HG03045 (cell line): ENCODE measurements around the gene RAB6D.
"Not testable (repeated sequence)": the region's sequence is repeated elsewhere in the genome, so short reads cannot be mapped to it uniquely, and the experiment has no call there.

ENCODE experiments used
- ATAC-seq: cut with Tn5 transposase; IDR thresholded peaks from one replicate; pipeline ENCODE4 v1.9.1; 2021; ENCODE audit warnings: mild to moderate bottlenecking, moderate library complexity; ENCODE audit not compliant: unreplicated experiment

The RAB6D gene

GRCh38 chr2:131363703-131364186 lies at the start of gene RAB6D:
Gene RAB6D (minus strand): TSS chr2:131364168. CDS start chr2:131363720, 448 bp downstream.
- ATAC-seq, result not testable (repeated sequence)

GRCh38 chr2:131413148-131413747 lies 49.3 kb upstream of the RAB6D start:
- no peak for ATAC-seq

GRCh38 chr2:131410173-131410572 lies 46.2 kb upstream of the RAB6D start:
- ATAC-seq, result no peak

GRCh38 chr2:131408778-131409177 lies 44.8 kb upstream of the RAB6D start:
- no peak for ATAC-seq

- no peak for ATAC-seq
Observed at GRCh38 chr2:131408207-131408606, 44.2 kb upstream of the RAB6D start.

- ATAC-seq, result no peak
Observed at GRCh38 chr2:131404753-131405152, 40.8 kb upstream of the RAB6D start.

- no peak for ATAC-seq
Observed at GRCh38 chr2:131402320-131403039, 38.5 kb upstream of the RAB6D start.

- ATAC-seq, result no peak
Observed at GRCh38 chr2:131400849-131401248, 36.9 kb upstream of the RAB6D start.

- ATAC-seq, result not testable (repeated sequence)
Observed at GRCh38 chr2:131400441-131400840, 36.5 kb upstream of the RAB6D start.

- not testable (repeated sequence) for ATAC-seq
Observed at GRCh38 chr2:131396209-131396608, 32.2 kb upstream of the RAB6D start.

- ATAC-seq, result not testable (repeated sequence)
Observed at GRCh38 chr2:131395024-131395645, 31.2 kb upstream of the RAB6D start.

GRCh38 chr2:131394147-131394931 lies 30.4 kb upstream of the RAB6D start:
- no peak for ATAC-seq

GRCh38 chr2:131391953-131392352 lies 28.0 kb upstream of the RAB6D start:
- not testable (repeated sequence) for ATAC-seq

- ATAC-seq, result not testable (repeated sequence)
Observed at GRCh38 chr2:131391471-131391870, 27.5 kb upstream of the RAB6D start.

GRCh38 chr2:131390495-131391130 lies 26.6 kb upstream of the RAB6D start:
- not testable (repeated sequence) for ATAC-seq

- ATAC-seq, result no peak
Observed at GRCh38 chr2:131389657-131390056, 25.7 kb upstream of the RAB6D start.

GRCh38 chr2:131388834-131389233 lies 24.9 kb upstream of the RAB6D start:
- ATAC-seq, result not testable (repeated sequence)

- not testable (repeated sequence) for ATAC-seq
Observed at GRCh38 chr2:131373111-131373510, 9.1 kb upstream of the RAB6D start.

- ATAC-seq, result no peak
Observed at GRCh38 chr2:131369954-131370353, 6.0 kb upstream of the RAB6D start.

- ATAC-seq, result not testable (repeated sequence)
Observed at GRCh38 chr2:131368493-131369066, 4.6 kb upstream of the RAB6D start.
